HepG2 (cell line): Measurements from ENCODE around the gene IQCH. TPM values are rescaled to one million over a fixed set of nuclear protein-coding genes. Genes with fewer than 3 reads are reported as not detected.

Source experiments
- ATAC-seq: fragments of 200-7000 bp; cut with Tn5 transposase; 3 replicates; pipeline ENCODE4 v1.9.1; 2020; ENCODE audit warnings: mild to moderate bottlenecking, moderate library complexity
- BruUV-seq: library from RNA; stranded (reverse); fragments of 400-500 nt; replicated peaks from 2 replicates; lab custom pipeline; 2021; lab: Mats Ljungman, UMichigan
- CTCF ChIA-PET: fragments of 300-600 bp; formaldehyde crosslinking; extraction: SDS; loops from one replicate; lab custom pipeline; 2021; ENCODE audit warnings: low total read pairs, inconsistent platforms, low intra/inter-chr PET ratio; lab: Yijun Ruan, JAX
- POLR2A ChIA-PET: fragments of 350-600 bp; sonication (Branson Sonifier 250); formaldehyde crosslinking; loops from one replicate; lab custom pipeline; 2020; ENCODE audit warnings: antibody characterized with exemption, inconsistent platforms; lab: Yijun Ruan, JAX
- DNase-seq: peaks from one replicate; pipeline ENCODE4 v3.0.0-alpha.2; 2015; ENCODE audit warnings: low spot score
- FAIRE-seq: peaks from 3 replicates; lab custom pipeline; 2011; peaks lifted over from hg19 to GRCh38; lab: Jason Lieb, UNC
- H2AFZ ChIP-seq: one replicate; pipeline ENCODE4 v1.6.1; 2011; ENCODE audit warnings: low read length, inconsistent platforms
- H3K27ac ChIP-seq: fragments of 300-600 bp; 3 replicates; pipeline ENCODE4 v1.8.0; 2011; ENCODE audit warnings: mixed run types, mild to moderate bottlenecking, mixed read lengths, low read length, inconsistent platforms; ENCODE audit not compliant: insufficient read depth; ENCODE audit errors: extremely low read length
- H3K27me3 ChIP-seq, 2 experiments: fragments of 200-600 bp in 1 of 2; 2 replicates in 1 of 2; 3 replicates in 1 of 2; pipeline versions ENCODE4 v1.6.0 to v1.8.0; 2011; ENCODE audit warnings: low read length in 2 of 2, mild to moderate bottlenecking in 2 of 2, moderate library complexity in 2 of 2, inconsistent platforms in 1 of 2; ENCODE audit not compliant: insufficient read depth in 2 of 2, control insufficient read depth in 1 of 2
- H3K36me3 ChIP-seq, 2 experiments: fragments of 200-600 bp in 1 of 2; replicated peaks in 1 of 2; 2 replicates in 1 of 2; 3 replicates in 1 of 2; pipeline versions ENCODE4 v1.5.1 to v1.8.0; 2011; ENCODE audit warnings: low read length in 2 of 2, inconsistent platforms in 1 of 2; ENCODE audit not compliant: insufficient read depth in 2 of 2, control insufficient read depth in 1 of 2
- H3K4me1 ChIP-seq: 2 replicates; pipeline ENCODE4 v1.5.1; 2012; ENCODE audit warnings: low read length, inconsistent platforms; ENCODE audit not compliant: insufficient read depth
- H3K4me2 ChIP-seq: 2 replicates; pipeline ENCODE4 v1.6.0; 2011; ENCODE audit warnings: low read depth, low read length, inconsistent platforms
- H3K4me3 ChIP-seq, 3 experiments: fragments of 200-600 bp in 1 of 3; sonication (generic), shearing (Covaris generic) in 1 of 3; replicated peaks in 1 of 3; 2 replicates each; pipeline ENCODE4 v1.5.1; 2011 to 2016; ENCODE audit warnings: low read length in 3 of 3, inconsistent platforms in 2 of 3, low read depth in 2 of 3, mild to moderate bottlenecking in 2 of 3, control low read depth in 1 of 3, mixed read lengths in 1 of 3; ENCODE audit not compliant: insufficient read depth in 1 of 3
- H3K79me2 ChIP-seq: one replicate; pipeline ENCODE4 v1.6.1; 2011; ENCODE audit warnings: low read length, inconsistent platforms; ENCODE audit not compliant: insufficient read depth
- H3K9ac ChIP-seq: 2 replicates; pipeline ENCODE4 v1.6.0; 2011; ENCODE audit warnings: mild to moderate bottlenecking, low read depth, low read length, inconsistent platforms; ENCODE audit not compliant: insufficient read depth
- H3K9me3 ChIP-seq: 2 replicates; pipeline ENCODE4 v1.5.1; 2012; ENCODE audit warnings: mild to moderate bottlenecking, low read length
- H4K20me1 ChIP-seq: 2 replicates; pipeline ENCODE4 v1.6.0; 2011; ENCODE audit warnings: inconsistent platforms, mild to moderate bottlenecking, low read length, moderate library complexity; ENCODE audit not compliant: insufficient read depth
- ARNTL ChIP-seq: sonication (generic); formaldehyde crosslinking; IDR thresholded peaks from 2 replicates; pipeline ENCODE4 v1.4.0; 2020; ENCODE audit warnings: mild to moderate bottlenecking, missing genetic modification reagents
- DNMT1 ChIP-seq: sonication (generic); formaldehyde crosslinking; IDR thresholded peaks from 2 replicates; pipeline ENCODE4 v1.5.1; 2020; ENCODE audit warnings: mild to moderate bottlenecking, missing genetic modification reagents
- DPF2 ChIP-seq: sonication (generic); formaldehyde crosslinking; IDR thresholded peaks from 2 replicates; pipeline ENCODE4 v1.4.0; 2020; ENCODE audit warnings: mild to moderate bottlenecking, low read depth, missing genetic modification reagents, borderline replicate concordance
- GTF2F1 ChIP-seq: fragments of 150-350 bp; IDR thresholded peaks from 2 replicates; pipeline ENCODE4 v1.6.1; 2014; ENCODE audit warnings: low read length
- MATR3 ChIP-seq: sonication (generic); formaldehyde crosslinking; IDR thresholded peaks from 2 replicates; pipeline ENCODE4 v1.4.0; 2020; ENCODE audit warnings: missing genetic modification reagents
- MIXL1 ChIP-seq: IDR thresholded peaks from 2 replicates; pipeline ENCODE4 v1.6.1; 2016
- MTF2 ChIP-seq: sonication (generic); formaldehyde crosslinking; IDR thresholded peaks from 2 replicates; pipeline ENCODE4 v1.5.0; 2020; ENCODE audit warnings: missing genetic modification reagents, borderline replicate concordance
- NFKBIZ ChIP-seq: IDR thresholded peaks from 2 replicates; pipeline ENCODE4 v1.6.1; 2018; ENCODE audit warnings: missing genetic modification reagents, missing compliant biosample characterization
- TAF1 ChIP-seq: sonication (generic); formaldehyde crosslinking; IDR thresholded peaks from 2 replicates; pipeline ENCODE4 v1.4.0; 2020; ENCODE audit warnings: missing genetic modification reagents
- ZBTB33 ChIP-seq: sonication (generic); formaldehyde crosslinking; IDR thresholded peaks from 2 replicates; pipeline ENCODE4 v1.4.0; 2020; ENCODE audit warnings: missing genetic modification reagents
- ZBTB4 ChIP-seq: sonication (generic); formaldehyde crosslinking; IDR thresholded peaks from 2 replicates; pipeline ENCODE4 v1.4.0; 2020; ENCODE audit warnings: missing genetic modification reagents, mild to moderate bottlenecking, borderline replicate concordance
- ZNF124 ChIP-seq: sonication (generic); formaldehyde crosslinking; IDR thresholded peaks from 2 replicates; pipeline ENCODE4 v1.4.0; 2020; ENCODE audit warnings: missing genetic modification reagents
- ZNF605 ChIP-seq: sonication (generic); formaldehyde crosslinking; IDR thresholded peaks from 2 replicates; pipeline ENCODE4 v1.8.0; 2022; ENCODE audit warnings: mild to moderate bottlenecking, missing genetic modification reagents
- ZNF615 ChIP-seq: sonication (generic); formaldehyde crosslinking; IDR thresholded peaks from 2 replicates; pipeline ENCODE4 v1.5.0; 2020; ENCODE audit warnings: mild to moderate bottlenecking, missing genetic modification reagents, borderline replicate concordance
- ZNF660 ChIP-seq: sonication (generic); formaldehyde crosslinking; IDR thresholded peaks from 2 replicates; pipeline ENCODE4 v1.5.1; 2020; ENCODE audit warnings: mild to moderate bottlenecking, low read depth, missing genetic modification reagents, borderline replicate concordance
- WGBS: methylation state at CpG from one replicate; pipeline ENCODE4 v1.1.6; 2017; ENCODE audit warnings: low lambda C conversion rate; 5-methylcytosine and 5-hydroxymethylcytosine counted together
- in situ Hi-C: cut with HindIII; loops from 2 replicates; pipeline ENCODE4 v1.10.0; 2017; ENCODE audit warnings: low pct_unique_long_range_greater_than_20kb; ENCODE audit not compliant: extremely low pct_ligation_motif_present
- intact Hi-C: fragments of 100-400 bp; cut with micrococcal nuclease; formaldehyde crosslinking; loops from one replicate; pipeline ENCODE4 v1.10.0; 2022; ENCODE audit not compliant: unreplicated experiment
- polyA plus RNA-seq, 8 experiments: library from polyadenylated mRNA; depleted of rRNA in 3 of 8; stranded (reverse) in 7 of 8; unstranded in 1 of 8; fragments of >200 nt; fragmentation: Illumina TruSeq in 4 of 8; extraction: Trizol in 4 of 8; gene quantifications; 2 replicates each; pipeline versions ENCODE4 v1.2.1 to v1.2.3, GENCODE V29; 2011 to 2016; ENCODE audit warnings: low read depth in 4 of 8, missing spikeins in 1 of 8, mixed read lengths in 1 of 8; ENCODE audit not compliant: insufficient read depth in 1 of 8
- total RNA-seq, 5 experiments: library from RNA; depleted of rRNA; stranded (reverse); fragments of >200 nt; fragmentation: Illumina TruSeq; extraction: Trizol; gene quantifications; 2 replicates each; pipeline ENCODE4 v1.2.3, GENCODE V29; 2016; ENCODE audit warnings: low read depth in 1 of 5
- TF ChIP-seq, protein P1 (sequence below): sonication (generic); formaldehyde crosslinking; IDR thresholded peaks from 2 replicates; pipeline ENCODE4 v1.4.0; 2020; ENCODE audit warnings: missing genetic modification reagents

IQCH gene
- total and polyA plus RNA-seq, 2 of the 13 experiments (the other 11 are each of a cell fraction or from before 2014, with no cell fraction given) = 0.16 to 0.55 TPM

DNA sequence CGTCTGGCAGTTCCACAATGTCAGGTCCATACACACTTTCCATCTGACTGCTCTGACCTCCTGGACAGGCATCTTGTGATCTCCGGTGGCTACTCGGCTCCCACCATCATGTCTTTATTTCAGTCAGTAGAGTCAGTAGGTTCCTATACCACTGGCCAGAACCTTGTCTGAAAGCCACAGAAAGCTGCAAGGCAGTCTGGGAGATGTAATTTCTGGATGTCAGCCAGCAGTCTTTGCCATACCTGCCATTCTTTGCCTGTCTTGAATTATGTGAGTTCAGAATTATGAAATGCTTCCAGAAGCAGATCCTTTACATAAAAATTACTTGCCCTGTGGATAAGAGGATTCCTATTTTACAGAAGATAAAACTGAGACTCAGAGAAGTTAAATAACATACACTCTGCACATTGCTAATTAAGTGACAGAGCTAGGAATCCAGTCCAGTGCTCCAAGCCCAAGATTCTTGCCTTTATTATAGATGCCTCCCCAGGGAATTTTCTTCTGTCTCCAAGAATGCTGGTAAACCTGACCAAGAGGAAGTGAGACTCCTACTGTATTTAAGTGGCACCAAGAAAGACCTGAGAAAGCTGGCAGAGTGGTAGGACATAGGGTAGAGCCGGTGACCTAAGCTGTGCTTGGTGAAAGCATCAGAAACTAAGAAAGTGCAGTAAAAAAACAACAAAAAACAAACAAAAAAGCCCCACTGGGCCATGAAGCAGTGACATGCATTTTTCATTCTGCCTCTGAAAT is 75.6 kb downstream of the IQCH start:
- no TSS peak for BruUV-seq
- no peak for DNase-seq
- in situ Hi-C loops = no loop called here
- no peaks in the 10 kb centered on the region for H3K9me3 ChIP-seq
- no peak overlapping the region for H3K4me3 ChIP-seq
- no peaks in the 10 kb centered on the region for H4K20me1 ChIP-seq
- ChIA-PET CTCF (no interaction called here), POLR2A (no interaction called here)
- no peak overlapping the region for H3K27ac ChIP-seq
- no peak for FAIRE-seq
- H3K9ac ChIP-seq = no peak overlapping the region
- TF ChIP-seq NFKBIZ (no peak), ZNF660 (CRISPR knock-in tag) (no peak), TAF1 (no peak), DPF2 (no peak), MTF2 (CRISPR knock-in tag) (no peak), MIXL1 (CRISPR knock-in tag) (no peak), ZNF605 (no peak), ZNF124 (no peak), DNMT1 (no peak), ZBTB33 (CRISPR knock-in tag) (no peak), GTF2F1 (no peak), ZBTB4 (no peak), MATR3 (no peak), ZNF615 (CRISPR knock-in tag) (no peak), ARNTL (CRISPR knock-in tag) (no peak)
- TF ChIP-seq, protein P1, sequence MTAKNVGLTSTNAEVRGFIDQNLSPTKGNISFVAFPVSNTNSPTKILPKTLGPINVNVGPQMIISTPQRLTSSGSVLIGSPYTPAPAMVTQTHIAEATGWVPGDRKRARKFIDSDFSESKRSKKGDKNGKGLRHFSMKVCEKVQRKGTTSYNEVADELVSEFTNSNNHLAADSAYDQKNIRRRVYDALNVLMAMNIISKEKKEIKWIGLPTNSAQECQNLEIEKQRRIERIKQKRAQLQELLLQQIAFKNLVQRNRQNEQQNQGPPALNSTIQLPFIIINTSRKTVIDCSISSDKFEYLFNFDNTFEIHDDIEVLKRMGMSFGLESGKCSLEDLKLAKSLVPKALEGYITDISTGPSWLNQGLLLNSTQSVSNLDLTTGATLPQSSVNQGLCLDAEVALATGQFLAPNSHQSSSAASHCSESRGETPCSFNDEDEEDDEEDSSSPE (CRISPR knock-in tag) = no peak
- no peaks in the 10 kb centered on the region for H3K36me3 ChIP-seq
- 0 out of 5 replicates have a peak, but pooled peaks cover 0 to 4% of the 10 kb centered on the region in 2 experiments for H3K27me3 ChIP-seq
- H3K79me2 ChIP-seq = no peaks in the 10 kb centered on the region
- intact Hi-C loops = no loop called here
- ATAC-seq = no peak
- no peak overlapping the region for H2AFZ ChIP-seq
- H3K4me1 ChIP-seq = no peaks in the 10 kb centered on the region
- H3K4me2 ChIP-seq = no peak overlapping the region
- 33% methylated on average over 3 of the region's 4 CpGs for WGBS
